Measurements from ENCODE around the gene LAMTOR5. TPM values are rescaled to one million over a fixed set of nuclear protein-coding genes. Genes with fewer than 3 reads are reported as not detected.
A peak's percentile ranks its signal among the peaks of the same experiment; 100 is the strongest.

Gene LAMTOR5
- total and polyA plus RNA-seq, 10 of the 15 experiments (the other 5 are each of a cell fraction or from before 2014, with no cell fraction given) = 64.1 to 613 (median 315) TPM

DNA sequence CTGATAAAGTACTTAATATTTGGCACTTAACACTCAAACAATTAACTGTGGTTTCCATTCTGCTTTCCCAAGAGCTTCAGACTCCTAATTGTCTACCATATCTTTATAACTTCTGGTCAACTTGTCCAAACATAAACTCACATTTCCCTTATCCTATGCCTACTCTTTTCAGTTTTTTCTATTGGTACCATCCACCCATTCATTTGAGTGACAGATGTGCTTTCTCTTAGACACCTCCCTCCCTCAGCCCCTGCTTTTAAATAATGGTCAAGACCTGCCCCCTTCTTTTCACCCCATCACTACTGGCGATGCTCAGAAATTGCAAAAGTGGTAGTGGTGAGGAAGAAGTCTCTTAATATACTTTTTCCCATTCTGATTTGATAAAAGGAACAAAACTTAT lies 22.1 kb downstream of the LAMTOR5 start:
- DNase-seq (ENCODE audit: low read depth, low spot score) (no peak), FAIRE-seq (no peak), ATAC-seq (no peak; the same call in 2 of the 3 replicates)
- BruUV-seq (replicated peaks) = no TSS peak
- Histone ChIP-seq H4K20me1 (ENCODE audit: control insufficient read depth, insufficient read depth) (no peaks in the 10 kb centered on the region), H3K36me3 (ENCODE audit: control insufficient read depth in 2 of 2, insufficient read depth in 2 of 2, low read length in 1 of 2) (no peaks in the 10 kb centered on the region), H2AFZ (ENCODE audit: control insufficient read depth, low read depth, low read length) (no peak overlapping the region; the same call in 1 of the 2 replicates), H3K27me3 (replicated peaks in 1 of 2; ENCODE audit: control insufficient read depth in 2 of 2, insufficient read depth in 2 of 2, low read length in 1 of 2) (no peaks in the 10 kb centered on the region), H3K9ac (ENCODE audit: control insufficient read depth, insufficient read depth, low read length) (no peak overlapping the region), H3K79me2 (ENCODE audit: control insufficient read depth, insufficient read depth, low read length) (no peaks in the 10 kb centered on the region), H3K4me2 (ENCODE audit: control insufficient read depth, insufficient read depth) (peak overlapping the region; percentile 91), H3K4me3 (no peak overlapping the region; the same call in 1 of the 2 replicates), H3K27ac (ENCODE audit: control insufficient read depth, insufficient read depth) (peak overlapping the region; percentile 69), H3K9me3 (replicated peaks; ENCODE audit: control insufficient read depth, insufficient read depth, low read length) (no peaks in the 10 kb centered on the region), H3K4me1 (ENCODE audit: control insufficient read depth, insufficient read depth, low read length) (peaks cover 25% of the 10 kb centered on the region)
- TF ChIP-seq USF1 (IDR thresholded peaks at IDR 0.05; ENCODE audit: borderline replicate concordance, extremely low read length, insufficient read depth, low read depth, low read length) (peak; percentile 4), KDM1A (IDR thresholded peaks at IDR 0.05; ENCODE audit: borderline replicate concordance) (no peak), PKNOX1 (IDR thresholded peaks at IDR 0.05) (peak; percentile 84), RBBP5 (conservative IDR thresholded peaks at IDR 0.05) (no peak), MTA3 (IDR thresholded peaks at IDR 0.05; ENCODE audit: borderline replicate concordance, low read length) (no peak)
- 100% methylated on average over 1 of the region's 1 CpG for WGBS (ENCODE audit: insufficient coverage, insufficient replicate concordance, low lambda C conversion rate, missing lambda C conversion rate)
- RAD21 ChIA-PET (ENCODE audit: unreplicated experiment) = interaction anchor here (0.6 to 3.7 kb wide), 11 partner anchors 12 to 323 kb away, joined by 3 to 35 read pairs (median 3); partner anchors contain the start of gene RBM15
- in situ Hi-C loops (cut with MboI) (no loop called here), intact Hi-C loops (cut with micrococcal nuclease; ENCODE audit: unreplicated experiment) (loop anchor here (2.0 kb wide), 2 partner anchors 21 to 47 kb away; partner anchors contain the start of gene RBM15)
- SMC1A ChIA-PET (ENCODE audit: uncharacterized antibody, unreplicated experiment) = interaction anchor here (0.6 to 5.0 kb wide), 17 partner anchors 13 to 189 kb away, joined by 3 to 37 read pairs (median 4); partner anchors contain the start of genes LAMTOR5 and RBM15
- POLR2A ChIA-PET = interaction anchor here (0.7 to 3.3 kb wide), 7 partner anchors 12 to 47 kb away, joined by 3 to 28 read pairs (median 6); partner anchors contain the start of gene RBM15
- CTCF ChIA-PET = interaction anchor here (1.0 to 4.8 kb wide), 10 partner anchors 9 to 189 kb away, joined by 3 to 21 read pairs (median 6); partner anchors contain the start of genes LAMTOR5 and RBM15
